GM21576 (cell line): Measurements from ENCODE around the gene ADAMTS16.

Experiments
- ATAC-seq: cut with Tn5 transposase; IDR thresholded peaks from one replicate; pipeline ENCODE4 v1.9.1; 2021; ENCODE audit warnings: mild to moderate bottlenecking, moderate library complexity; ENCODE audit not compliant: unreplicated experiment

Gene ADAMTS16

GRCh38 chr5:5141625-5142525 is 1.7 kb downstream of the ADAMTS16 start:
- ATAC-seq, result no peak

- no peak for ATAC-seq
Measured at GRCh38 chr5:5144441-5144840, 4.3 kb downstream of the ADAMTS16 start.

- no peak for ATAC-seq
Measured at GRCh38 chr5:5145651-5146529, 5.8 kb downstream of the ADAMTS16 start.

GRCh38 chr5:5146530-5147160 is 6.5 kb downstream of the ADAMTS16 start:
- ATAC-seq, result no peak

GRCh38 chr5:5149154-5149553 is 9.0 kb downstream of the ADAMTS16 start:
- ATAC-seq, result no peak

GRCh38 chr5:5150667-5151066 is 10.5 kb downstream of the ADAMTS16 start:
- no peak for ATAC-seq

- ATAC-seq, result no peak
Measured at GRCh38 chr5:5154733-5155132, 14.6 kb downstream of the ADAMTS16 start.

GRCh38 chr5:5155617-5156016 is 15.5 kb downstream of the ADAMTS16 start:
- no peak for ATAC-seq

GRCh38 chr5:5156471-5157082 is 16.4 kb downstream of the ADAMTS16 start:
- ATAC-seq, result no peak

GRCh38 chr5:5158472-5158895 is 18.4 kb downstream of the ADAMTS16 start:
- no peak for ATAC-seq

- no peak for ATAC-seq
Measured at GRCh38 chr5:5159282-5160103, 19.4 kb downstream of the ADAMTS16 start.

GRCh38 chr5:5164163-5164562 is 24.0 kb downstream of the ADAMTS16 start:
- no peak for ATAC-seq

- ATAC-seq, result no peak
Measured at GRCh38 chr5:5165541-5166002, 25.4 kb downstream of the ADAMTS16 start.

GRCh38 chr5:5169466-5169865 is 29.3 kb downstream of the ADAMTS16 start:
- ATAC-seq, result no peak

- no peak for ATAC-seq
Measured at GRCh38 chr5:5178136-5178535, 38.0 kb downstream of the ADAMTS16 start.

- no peak for ATAC-seq
Measured at GRCh38 chr5:5178580-5178979, 38.5 kb downstream of the ADAMTS16 start.

GRCh38 chr5:5179079-5179478 is 38.9 kb downstream of the ADAMTS16 start:
- no peak for ATAC-seq

- no peak for ATAC-seq
Measured at GRCh38 chr5:5179597-5179996, 39.5 kb downstream of the ADAMTS16 start.

- ATAC-seq, result no peak
Measured at GRCh38 chr5:5181650-5182324, 41.7 kb downstream of the ADAMTS16 start.
